Stimulated activated CD8-positive, alpha-beta memory T cell treated with anti-CD3 and anti-CD28 coated beads, Interleukin-2, amount 100 ng/mL, for 1 hour (primary cell): ENCODE measurements around the gene RAPGEF1.
"Not testable (repeated sequence)": the region's sequence is repeated elsewhere in the genome, so short reads cannot be mapped to it uniquely, and the experiment has no call there.

Experiments
- DNase-seq, 2 donors: peaks; one replicate each; pipeline ENCODE4 v3.0.0-alpha.2; 2020; ENCODE audit warnings: low read depth in 2 of 2

Gene RAPGEF1

DNA sequence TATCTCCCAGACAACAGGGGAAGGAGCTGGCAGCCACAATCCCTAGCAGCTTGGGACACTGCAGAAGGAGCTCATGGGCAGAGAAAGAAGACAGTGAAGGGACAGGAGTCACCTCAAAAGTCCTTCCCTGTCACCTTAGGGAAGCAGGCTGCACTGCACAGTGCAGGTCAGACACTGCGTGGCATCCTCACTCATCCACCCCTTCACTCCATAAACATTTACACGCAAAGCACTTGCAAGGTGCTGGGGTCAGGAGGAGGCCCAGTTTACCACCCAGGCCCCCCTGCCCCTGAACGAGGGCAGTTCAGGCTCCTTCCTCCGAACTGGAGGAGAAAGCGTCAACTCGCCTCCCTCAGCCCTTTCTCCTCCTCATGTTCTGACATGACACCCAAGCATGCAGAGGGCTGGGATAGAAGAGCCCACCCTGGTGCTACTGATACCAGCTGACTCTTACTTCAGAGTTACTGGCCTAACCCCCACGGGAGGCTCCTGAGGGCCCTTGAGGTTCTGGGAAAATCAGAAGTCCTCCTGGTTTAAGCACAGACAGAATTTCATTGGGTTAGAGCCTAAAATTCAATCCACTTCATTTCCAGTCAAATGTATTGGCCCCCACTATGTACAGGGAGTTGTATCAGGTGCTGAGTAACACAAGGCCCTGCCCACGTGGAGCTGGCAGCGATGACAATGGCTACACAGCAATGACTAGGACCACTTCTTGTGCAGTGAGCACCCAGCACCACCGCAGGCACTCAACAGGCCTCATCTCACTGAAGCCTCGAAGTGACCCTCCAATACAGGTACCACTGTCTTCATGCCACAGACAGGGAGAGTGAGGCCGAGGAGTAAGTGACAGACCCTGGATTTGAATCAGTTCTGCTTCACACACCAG is 70.4 kb downstream of the RAPGEF1 start:
- DNase-seq: no peak

DNA sequence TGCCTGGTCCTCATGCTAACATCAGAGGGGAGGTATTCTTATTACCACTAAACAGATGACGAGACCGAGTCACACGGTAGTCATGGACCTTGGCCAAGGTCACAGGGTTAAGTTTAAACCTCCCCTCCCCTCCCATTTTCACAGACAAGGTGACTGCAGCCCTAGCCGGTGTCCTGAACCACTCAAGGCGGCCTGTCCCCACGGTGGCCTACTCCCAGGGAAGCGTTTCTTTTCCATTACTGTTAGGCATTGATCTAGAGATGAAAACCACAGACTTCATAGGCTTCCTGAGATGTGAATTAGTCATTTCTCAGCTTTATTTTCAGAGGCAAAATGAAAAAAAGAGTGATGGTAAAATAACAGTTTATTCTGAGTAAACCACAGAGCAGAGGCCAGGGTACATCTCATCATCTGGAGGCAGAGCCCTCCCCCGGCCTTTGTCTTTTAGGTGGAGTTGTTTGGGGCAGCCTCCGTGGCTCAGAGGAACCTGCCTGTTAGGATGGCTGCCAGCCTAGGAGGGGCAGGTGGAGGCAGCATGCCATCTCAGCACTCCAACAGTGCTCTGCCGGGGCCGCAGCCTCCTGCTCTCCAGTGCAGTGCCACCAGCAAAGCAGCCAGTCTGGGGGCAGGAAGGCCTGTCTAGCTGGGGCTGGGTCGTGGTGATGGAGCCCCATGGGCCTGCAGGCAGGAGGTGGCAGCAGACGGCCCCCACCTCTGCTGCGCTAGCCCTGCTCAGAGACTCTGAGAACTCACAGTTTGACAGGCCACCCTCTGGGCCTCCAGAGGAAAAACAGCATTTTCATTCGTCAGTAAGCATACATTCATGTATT is 71.2 kb downstream of the RAPGEF1 start:
- DNase-seq: peak in 1 of 2 donors; percentile 41

DNA sequence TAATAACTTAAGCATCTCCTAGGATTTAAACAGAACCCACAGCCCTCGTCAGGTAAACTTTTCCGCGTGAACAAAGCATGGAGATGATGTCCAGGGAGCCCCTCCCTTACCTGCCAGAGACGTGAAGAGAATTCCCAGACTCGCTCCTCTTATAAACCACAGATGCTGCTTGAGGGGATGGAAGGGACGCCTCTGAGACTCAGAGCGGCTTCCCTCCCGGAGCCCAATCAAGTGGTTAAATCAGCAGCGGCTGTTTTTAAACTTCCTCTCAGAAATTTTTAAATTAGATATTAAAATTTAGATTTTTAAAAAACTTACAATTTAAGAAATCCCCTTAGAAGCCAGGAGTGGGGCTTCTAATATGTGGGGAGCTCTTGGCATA is 71.8 kb downstream of the RAPGEF1 start:
- DNase-seq: no peak

DNA sequence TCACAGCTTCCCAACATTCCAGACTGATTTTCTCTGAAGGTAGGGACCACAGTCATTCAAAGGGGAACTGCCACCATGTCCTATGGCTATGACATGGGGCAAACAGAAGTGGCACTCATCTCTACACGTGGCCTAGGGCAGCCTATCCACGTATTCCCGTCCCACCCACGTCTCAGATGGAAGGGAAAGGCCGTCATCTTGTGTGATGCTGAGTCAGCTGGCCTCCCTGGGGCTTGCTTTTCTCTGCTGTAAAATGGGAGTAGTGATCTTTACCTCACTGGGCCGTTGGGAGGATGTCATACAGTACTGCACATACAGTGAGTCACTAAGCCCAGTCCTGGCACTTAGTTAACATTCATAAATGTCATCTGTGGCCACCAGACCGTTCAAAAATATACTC is 72.3 kb downstream of the RAPGEF1 start:
- DNase-seq: peak in 1 of 2 donors; percentile 26

DNA sequence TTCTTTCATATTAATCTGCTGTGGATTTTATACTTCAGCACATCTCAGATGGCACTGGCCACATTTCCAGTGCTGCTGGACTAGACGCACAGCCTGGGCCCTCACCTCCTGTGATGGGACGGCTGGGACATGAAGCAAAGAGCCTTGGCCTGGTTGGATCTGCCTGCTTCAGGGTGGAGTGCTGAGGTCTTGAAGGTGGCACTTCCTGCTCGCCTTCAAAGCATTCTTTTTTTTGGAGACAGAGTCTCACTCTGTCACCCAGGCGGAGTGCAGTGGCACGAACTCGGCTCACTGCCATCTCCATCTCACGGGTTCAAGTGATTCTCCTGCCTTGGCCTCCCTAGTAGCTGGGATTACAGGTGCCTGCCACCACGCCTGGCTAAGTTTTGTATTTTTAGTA is 73.1 kb downstream of the RAPGEF1 start:
- no peak for DNase-seq

DNA sequence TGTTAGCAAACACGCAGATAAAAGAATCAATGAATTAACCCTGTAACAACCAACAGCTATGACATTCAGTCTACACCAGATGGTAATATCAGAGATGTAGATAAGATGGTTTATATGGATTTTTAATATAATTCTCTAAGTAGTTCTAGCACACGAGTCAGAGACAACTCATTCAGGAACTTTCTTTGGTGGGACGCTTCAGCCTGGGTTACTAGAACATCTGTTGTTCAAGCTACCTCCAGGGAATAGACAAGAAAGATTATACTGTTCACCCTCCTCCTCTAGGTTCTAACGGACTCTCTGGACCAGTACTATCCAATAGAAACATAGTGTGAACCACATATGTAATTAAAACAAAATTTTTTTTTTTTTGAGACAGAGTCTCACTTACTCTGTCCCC is 73.8 kb downstream of the RAPGEF1 start:
- no peak for DNase-seq

DNA sequence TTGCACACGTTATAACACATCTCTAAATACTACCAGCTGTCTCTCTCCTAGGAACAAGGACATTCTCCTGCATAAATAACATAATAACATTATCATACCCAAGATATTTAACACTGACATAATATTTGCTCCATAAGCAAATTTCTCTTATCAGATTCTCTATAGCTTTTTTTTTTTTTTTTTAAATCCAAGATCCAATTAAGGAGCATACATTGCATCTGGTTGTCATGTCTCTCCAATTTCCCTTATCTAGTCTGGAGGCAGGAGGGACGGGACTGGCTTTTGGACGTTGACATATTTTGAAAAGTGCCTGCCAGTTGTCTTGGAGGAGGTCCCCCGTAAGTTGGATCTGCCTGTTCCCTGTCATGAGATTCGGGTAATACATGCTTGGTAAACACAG is 76.6 kb downstream of the RAPGEF1 start:
- no peak for DNase-seq

DNA sequence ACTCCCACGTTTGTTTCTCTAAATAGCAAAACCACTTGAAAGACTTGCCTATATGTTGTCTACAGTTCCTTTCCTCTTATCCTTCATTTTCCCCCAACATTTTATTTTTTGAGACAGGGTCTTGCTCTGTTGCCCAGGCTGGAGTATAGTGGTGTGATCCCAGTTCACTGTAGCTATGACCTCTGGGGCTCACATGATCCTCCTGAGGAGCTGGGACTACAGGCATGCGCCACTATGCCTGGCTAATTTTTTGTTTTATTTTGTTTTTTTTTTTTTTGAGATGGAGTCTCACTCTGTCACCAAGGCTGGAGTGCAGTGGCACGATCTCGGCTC is 77.6 kb downstream of the RAPGEF1 start:
- DNase-seq: not testable (repeated sequence)

DNA sequence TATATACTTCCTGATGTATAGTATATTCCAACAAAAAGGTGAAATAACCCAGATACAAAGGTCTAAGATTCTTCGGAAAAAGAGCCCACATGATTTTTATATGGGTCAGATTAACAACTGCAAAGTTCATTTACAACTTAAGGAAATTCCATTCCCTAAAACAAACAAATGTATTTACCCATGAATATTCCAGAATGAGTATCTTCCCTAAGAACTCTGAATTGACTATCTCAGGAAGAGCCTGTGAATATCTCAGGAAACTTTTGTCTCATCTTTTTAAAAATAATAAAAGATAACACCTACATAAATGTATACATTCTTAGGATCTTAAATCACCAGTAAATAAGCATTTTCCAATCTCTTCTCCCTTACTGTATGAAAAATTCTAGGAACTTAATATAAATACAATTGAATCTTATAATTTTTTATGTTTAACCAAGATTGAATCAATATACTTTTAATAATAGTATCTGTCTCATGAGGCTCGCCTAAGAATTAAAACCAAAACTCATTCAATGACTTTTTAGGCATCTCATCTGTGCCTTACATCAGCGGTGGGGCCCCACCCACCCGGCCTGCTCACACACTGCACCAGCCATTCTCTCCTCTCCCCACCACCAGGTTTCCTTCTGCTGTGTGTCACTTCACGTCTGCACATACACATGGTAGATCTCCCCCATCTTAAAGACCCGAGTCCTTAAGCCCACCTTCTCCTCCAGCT is 78.1 kb downstream of the RAPGEF1 start:
- DNase-seq: no peak

DNA sequence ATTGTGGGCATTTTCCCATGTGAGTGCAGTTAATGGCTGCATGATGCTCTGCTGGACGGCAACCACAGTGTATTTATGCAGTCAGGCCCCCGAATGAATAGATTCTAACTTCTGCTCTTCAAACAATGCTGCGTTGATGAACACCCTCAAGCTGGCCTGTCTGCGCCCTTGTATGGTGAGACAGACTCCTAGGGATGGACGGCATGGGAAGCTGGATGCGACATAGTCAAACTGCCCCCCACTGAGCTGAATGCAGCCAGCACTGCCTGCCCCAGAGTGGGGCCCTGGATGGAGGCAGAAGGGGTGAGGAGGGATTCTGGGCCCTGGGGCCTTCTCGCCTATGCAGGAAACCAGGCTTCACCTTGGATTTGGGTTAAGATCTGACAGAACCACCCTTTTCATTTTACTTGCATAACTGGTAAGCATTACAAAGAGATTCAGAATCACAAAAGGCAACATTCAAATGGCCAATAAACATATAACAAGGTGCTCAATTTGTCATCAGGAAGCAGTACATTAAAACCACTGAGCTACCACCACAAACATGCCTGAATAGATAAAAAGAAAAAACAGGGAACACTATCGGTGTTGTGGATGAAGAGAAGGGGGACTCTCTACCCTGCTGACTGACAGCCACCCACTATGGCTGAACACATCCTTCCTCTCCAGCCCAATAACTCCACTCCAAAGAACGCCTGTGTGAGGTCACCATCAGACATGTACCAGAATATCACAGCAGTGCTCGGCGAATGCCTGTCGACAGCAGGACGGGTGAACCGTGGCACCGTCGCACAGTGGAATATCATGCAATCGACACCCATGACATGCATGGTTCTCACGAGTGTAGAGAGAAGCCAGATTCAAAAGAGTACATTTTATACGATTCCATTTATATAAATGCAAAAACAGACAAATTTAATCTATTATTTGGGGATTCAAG is 79.1 kb downstream of the RAPGEF1 start:
- DNase-seq: no peak

DNA sequence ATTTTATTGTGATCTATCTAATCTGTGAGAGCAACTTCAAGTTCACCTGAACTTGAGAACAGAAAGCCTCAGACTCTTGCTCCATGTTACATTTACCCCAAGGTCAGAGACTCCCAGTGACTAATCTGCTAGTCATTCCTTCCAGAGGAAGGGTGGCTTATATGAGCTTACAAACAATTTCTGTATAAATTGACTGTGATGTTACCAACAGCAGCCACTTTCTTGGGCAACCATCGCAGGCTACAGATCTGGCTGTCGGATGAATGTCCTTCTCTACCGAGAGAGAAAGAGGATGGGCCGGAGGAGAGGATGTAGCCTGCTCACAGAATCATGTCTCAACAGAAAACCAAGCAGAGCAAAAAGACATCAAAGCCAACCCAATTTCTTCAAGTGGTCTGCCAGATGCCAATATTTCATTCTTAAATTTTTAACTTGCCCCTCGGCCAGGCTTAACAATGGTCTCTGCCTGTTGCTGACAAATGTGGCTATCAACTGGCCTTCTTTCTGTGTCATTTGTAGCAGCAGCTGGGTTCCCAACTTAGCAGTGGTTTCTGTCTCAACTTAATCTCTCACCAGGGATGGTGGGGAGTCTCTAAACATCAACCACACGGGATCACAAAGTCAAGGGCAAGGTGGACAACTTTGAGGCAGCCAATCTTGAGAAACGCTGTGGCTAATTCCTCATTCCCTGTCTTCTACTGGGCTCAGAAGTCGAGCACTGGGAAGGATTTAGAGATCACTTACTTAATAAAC is 81.3 kb downstream of the RAPGEF1 start:
- no peak for DNase-seq

DNA sequence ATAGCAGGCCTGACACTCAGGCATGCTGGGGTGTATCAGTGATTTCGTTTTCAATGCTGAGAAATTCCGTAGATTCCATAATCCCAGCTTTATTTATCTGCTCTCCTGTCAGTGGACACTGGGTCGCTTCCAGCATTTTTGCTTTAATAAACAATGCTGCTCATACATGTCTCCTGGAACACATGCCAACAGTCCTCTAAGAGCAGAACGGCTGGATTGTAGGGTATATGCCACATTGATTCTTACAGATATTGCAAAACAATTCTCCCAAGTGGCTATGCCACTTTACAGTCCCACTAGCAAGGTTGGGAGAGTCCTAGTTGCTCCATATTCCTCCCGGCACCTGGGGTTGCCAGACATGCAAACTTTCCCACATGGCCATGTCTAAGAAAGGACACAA is 81.9 kb downstream of the RAPGEF1 start:
- DNase-seq: no peak

DNA sequence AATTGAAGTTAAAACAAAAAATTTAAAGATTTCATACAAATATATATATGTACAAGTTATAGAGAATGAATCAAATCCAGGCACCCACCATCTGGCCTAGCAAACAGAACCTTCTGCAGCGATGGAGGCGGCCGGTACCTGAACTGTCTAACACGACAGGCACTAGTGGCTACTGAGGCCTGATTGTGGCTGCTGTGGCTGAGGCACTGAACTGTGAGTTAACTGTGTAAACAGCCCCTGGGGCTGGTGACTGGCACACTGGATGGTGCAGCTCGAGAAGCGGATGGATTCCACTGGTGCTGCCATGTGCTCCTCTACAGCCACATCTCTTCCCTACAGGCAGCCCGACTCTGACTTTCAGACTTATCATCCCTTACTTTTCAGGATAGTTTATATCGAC is 82.4 kb downstream of the RAPGEF1 start:
- DNase-seq: no peak

DNA sequence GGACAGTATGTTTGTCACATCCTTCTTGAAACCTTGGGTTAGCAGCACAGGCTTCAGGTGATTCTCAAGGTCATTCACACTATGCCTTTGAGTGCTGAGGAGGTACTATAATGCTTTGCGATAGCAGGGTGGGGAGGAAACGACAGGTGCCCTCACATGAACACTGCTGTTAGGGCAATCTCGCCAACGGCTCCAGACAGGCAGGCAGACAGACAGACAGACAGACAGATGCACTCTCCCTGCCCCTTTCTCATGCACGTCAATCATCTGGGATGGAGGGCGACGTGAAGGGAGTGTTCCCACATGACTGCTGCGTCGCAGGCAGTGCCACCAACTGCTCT is 82.9 kb downstream of the RAPGEF1 start:
- no peak for DNase-seq

DNA sequence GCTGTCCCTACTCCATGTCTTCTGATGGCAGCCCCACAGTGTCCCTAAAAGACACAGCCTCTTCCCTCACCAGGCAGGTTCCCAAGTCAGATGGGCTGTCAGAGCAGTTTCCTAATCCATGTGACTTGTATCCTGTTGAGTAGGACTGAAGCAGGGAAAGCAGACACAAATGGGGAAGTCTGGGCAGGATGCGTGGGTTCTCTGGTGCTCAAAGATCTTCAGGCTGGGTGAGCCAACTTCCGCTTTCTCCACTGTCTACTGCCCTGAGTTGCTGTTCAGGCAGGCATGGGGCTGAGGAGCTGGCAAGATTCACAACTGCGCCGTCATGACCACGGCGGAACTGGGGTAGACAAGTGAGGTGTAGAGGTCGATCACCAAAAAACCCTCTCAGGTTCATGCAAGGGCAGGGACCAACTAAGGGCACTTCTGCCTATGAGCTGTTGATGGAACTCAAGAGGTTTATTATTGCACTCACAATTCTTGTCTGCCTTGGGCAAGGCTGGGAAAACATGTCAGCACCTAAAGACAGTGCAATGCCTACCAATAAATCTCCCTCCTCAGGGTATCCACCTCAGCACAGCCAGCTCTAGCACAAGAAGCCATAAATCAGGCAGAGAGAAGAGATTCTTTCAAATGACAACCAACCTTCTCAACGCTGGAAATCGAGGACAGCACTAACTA is 83.4 kb downstream of the RAPGEF1 start:
- peak; percentile 40 to 56 for DNase-seq

DNA sequence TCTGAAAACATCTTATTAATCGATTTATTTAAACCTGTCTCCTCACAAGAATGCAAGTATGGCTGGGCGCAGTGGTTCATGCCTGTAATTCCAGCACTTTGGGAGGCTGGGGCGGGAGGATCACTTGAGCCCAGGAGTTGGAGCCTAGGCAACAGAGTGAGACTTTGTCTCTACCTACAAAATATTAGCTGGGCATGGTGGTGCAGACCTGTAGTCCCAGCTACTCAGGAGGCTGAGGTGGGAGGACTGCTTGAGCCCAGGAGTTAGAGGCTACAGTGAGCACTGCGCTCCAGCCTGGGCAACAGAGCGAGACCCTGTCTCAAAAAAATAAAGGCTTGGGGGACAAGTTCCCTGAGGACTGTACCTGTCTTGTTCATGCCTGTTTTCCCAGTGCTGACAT is 85.5 kb downstream of the RAPGEF1 start:
- not testable (repeated sequence) for DNase-seq

DNA sequence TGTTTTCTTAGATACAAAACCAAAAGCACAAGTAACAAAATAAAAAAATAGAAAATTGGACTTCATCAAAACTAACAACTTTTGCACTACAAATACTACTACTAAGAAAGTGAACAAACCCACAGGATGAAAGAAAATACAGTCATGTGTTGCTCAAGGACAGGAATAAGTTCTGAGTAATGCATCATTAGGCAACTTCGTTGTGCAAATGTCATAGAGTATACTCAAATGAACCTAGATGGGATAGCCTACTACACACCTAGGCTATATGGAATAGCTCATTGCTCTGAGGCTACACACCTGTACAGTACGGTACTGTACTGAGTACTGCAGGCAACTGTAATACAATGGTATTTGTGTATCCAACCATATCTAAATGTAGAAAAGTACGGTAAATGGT is 88.3 kb downstream of the RAPGEF1 start:
- DNase-seq: no peak

DNA sequence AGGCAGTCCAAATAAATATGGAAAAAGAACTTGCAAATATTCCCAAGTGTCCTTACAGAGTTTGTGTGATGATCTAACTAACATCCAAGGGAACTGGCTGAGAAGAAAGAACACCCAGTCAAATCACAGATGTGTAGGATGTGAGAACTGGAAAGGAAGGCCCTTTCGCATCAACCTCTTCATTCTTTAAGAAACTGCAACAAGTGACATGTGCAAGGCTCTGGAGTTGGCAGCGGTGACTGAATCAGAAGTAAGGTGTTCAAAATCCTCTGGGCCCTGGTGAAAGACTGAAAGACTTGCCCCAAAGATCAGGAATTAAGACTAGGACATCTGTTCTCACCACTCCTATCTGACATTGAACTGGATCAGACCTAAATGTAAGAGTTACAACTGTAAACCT is 88.7 kb downstream of the RAPGEF1 start:
- no peak for DNase-seq

DNA sequence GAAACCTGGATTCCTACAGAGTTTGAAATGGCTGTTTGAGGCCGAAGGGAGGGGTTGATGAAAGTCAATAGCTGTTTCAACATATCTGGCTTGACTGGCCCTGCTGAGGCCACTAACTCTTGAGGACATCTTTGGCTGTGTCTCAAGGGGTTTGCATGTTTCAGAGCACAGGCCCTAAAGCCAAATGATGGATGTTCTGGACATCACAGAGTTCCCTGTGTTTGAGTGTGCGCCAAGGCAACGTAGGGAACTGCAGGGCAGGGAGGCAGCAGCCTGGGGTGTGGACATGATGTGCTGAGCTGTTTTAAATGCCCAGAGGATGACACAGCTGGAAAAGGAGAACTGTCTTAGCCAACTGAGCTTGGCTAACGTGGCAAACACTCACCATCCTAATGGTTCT is 89.6 kb downstream of the RAPGEF1 start:
- DNase-seq: no peak

DNA sequence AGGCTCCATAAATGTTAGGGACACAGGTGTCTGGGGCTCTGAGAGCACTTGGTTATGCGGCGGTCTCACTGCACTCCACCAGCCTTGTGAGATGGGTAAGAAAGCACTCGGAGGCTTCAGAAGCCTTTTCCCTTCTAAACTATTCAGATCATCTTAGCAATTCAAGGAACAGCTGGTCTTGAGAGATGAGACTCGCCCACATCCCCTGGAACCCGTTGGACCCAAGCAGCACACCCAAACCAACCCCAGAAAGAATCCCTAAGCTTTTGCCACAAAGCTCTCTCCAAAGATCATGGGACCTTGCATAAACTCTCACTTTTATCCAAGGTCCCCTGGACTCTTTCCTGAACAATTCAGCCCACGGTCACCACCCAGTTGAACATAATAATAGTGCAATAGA is 90.2 kb downstream of the RAPGEF1 start:
- DNase-seq: no peak
